Activated T-cell treated with anti-CD3 and anti-CD28 coated beads, Interleukin-2, amount 50 U/mL, for 1 hour (primary cell): ENCODE measurements around the gene HERPUD1.
A peak's percentile ranks its signal among the peaks of the same experiment; 100 is the strongest.
"Not testable (repeated sequence)": the region's sequence is repeated elsewhere in the genome, so short reads cannot be mapped to it uniquely, and the experiment has no call there.

Experiments used
- DNase-seq: peaks from one replicate; pipeline ENCODE4 v3.0.0-alpha.2; 2020

Gene HERPUD1

GRCh38 chr16:56983211-56983751 lies 51.3 kb downstream of the HERPUD1 start:
- no peak for DNase-seq

GRCh38 chr16:56984639-56985038 lies 52.7 kb downstream of the HERPUD1 start:
- DNase-seq, result no peak

- no peak for DNase-seq
Measured at GRCh38 chr16:56985288-56985961, 53.5 kb downstream of the HERPUD1 start.

GRCh38 chr16:56985962-56986360 lies 54.0 kb downstream of the HERPUD1 start:
- no peak for DNase-seq

- no peak for DNase-seq
Measured at GRCh38 chr16:56986361-56986760, 54.4 kb downstream of the HERPUD1 start.

- not testable (repeated sequence) for DNase-seq
Measured at GRCh38 chr16:56986908-56987307, 55.0 kb downstream of the HERPUD1 start.

GRCh38 chr16:56987692-56988091 lies 55.8 kb downstream of the HERPUD1 start:
- DNase-seq, result peak; percentile 17

- peak; percentile 24 for DNase-seq
Measured at GRCh38 chr16:56988161-56988947, 56.4 kb downstream of the HERPUD1 start.

GRCh38 chr16:56988948-56989945 lies 57.3 kb downstream of the HERPUD1 start, which contains the start of gene NLRC5:
Gene NLRC5 (plus strand): TSS chr16:56989557. CDS start chr16:57020713, 31,156 bp downstream.
- DNase-seq, result peak; percentile 87

- peak; percentile 20 for DNase-seq
Measured at GRCh38 chr16:56989988-56990387, 58.0 kb downstream of the HERPUD1 start.

- peak; percentile 29 for DNase-seq
Measured at GRCh38 chr16:56990407-56991286, 58.7 kb downstream of the HERPUD1 start.

GRCh38 chr16:56992431-56992830 lies 60.5 kb downstream of the HERPUD1 start:
- DNase-seq, result peak; percentile 17

GRCh38 chr16:56993204-56993603 lies 61.3 kb downstream of the HERPUD1 start:
- DNase-seq, result no peak

GRCh38 chr16:56994311-56994710 lies 62.4 kb downstream of the HERPUD1 start:
- peak; percentile 37 for DNase-seq
